DMS79 treated with DMSO at 0.1 percent for 48 hours (cell line): Measurements from ENCODE around the gene ZNF414.

Experiments used
- DNase-seq: peaks from one replicate; lab custom pipeline; 2025; lab: John Stamatoyannopoulos, UW

ZNF414 gene

GRCh38 chr19:8490395-8490760 is 23.6 kb downstream of the ZNF414 start:
- no peak for DNase-seq

GRCh38 chr19:8489561-8490394 is 24.2 kb downstream of the ZNF414 start:
- DNase-seq = peak; percentile 35

GRCh38 chr19:8488365-8488764 is 25.6 kb downstream of the ZNF414 start:
- no peak for DNase-seq

DNA sequence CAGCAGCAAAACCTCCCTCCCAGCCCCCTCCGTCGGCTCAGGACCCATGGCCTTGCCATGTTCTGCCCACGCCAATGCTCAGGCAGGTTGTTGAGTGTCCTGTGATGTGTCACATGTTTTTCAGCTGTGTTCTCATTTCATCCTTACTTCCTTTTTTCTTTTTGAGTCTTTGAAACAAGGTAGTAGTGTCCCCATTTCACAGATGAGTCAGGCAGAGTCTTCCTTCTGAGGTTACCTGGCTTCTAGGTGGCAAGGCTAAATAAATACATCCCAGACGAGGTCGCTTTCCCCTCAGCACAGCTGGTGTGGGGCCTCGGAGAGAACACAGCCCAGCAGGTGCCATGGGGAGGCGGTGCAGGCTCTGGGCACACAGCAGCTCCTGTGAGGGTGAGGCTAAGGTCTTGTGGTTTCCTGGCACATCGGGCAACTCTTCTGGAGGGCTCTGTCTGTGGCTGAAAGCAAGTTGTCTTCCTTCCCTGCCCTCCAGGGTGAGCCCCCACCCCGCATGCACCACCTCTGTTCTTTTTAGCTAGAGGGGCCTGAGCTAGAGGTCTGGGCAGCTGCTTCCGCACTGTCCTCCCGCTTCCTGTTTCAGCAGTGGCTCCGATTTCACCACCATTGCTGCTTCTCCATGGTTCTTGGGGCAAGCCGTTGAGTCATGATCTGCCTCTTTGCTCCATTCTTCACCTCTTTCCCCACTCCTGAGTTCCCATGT is 26.7 kb downstream of the ZNF414 start:
- no peak for DNase-seq

DNA sequence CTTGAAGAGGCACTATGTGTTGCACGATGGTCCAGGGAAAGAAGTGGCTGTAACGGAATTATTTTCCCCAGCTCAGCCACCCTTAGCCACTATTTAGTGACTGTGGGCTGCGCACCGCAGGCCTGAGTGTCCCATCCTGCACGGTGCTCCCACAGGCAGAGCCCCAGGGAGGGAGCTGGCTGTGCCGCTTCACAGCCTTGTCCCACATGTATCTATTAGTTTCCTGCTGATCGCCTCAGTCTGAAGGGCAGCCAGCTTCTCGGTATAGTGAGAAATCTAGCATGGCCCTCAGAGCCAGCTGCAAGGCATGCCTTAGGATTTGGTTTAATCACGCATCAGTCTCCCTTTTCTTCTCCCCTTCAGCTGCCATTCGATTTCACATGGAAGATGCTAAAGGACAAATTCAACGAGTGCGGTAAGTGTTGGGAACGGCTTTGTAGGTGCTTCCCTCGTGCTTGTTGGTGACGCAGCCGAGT is 27.3 kb downstream of the ZNF414 start:
- no peak for DNase-seq

DNA sequence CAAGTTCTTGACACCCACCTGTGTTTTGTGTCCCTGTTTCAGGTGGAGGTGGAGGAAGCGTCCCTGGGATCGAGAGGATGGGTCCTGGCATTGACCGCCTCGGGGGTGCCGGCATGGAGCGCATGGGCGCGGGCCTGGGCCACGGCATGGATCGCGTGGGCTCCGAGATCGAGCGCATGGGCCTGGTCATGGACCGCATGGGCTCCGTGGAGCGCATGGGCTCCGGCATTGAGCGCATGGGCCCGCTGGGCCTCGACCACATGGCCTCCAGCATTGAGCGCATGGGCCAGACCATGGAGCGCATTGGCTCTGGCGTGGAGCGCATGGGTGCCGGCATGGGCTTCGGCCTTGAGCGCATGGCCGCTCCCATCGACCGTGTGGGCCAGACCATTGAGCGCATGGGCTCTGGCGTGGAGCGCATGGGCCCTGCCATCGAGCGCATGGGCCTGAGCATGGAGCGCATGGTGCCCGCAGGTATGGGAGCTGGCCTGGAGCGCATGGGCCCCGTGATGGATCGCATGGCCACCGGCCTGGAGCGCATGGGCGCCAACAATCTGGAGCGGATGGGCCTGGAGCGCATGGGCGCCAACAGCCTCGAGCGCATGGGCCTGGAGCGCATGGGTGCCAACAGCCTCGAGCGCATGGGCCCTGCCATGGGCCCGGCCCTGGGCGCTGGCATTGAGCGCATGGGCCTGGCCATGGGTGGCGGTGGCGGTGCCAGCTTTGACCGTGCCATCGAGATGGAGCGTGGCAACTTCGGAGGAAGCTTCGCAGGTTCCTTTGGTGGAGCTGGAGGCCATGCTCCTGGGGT is 28.2 kb downstream of the ZNF414 start:
- no peak for DNase-seq

DNA sequence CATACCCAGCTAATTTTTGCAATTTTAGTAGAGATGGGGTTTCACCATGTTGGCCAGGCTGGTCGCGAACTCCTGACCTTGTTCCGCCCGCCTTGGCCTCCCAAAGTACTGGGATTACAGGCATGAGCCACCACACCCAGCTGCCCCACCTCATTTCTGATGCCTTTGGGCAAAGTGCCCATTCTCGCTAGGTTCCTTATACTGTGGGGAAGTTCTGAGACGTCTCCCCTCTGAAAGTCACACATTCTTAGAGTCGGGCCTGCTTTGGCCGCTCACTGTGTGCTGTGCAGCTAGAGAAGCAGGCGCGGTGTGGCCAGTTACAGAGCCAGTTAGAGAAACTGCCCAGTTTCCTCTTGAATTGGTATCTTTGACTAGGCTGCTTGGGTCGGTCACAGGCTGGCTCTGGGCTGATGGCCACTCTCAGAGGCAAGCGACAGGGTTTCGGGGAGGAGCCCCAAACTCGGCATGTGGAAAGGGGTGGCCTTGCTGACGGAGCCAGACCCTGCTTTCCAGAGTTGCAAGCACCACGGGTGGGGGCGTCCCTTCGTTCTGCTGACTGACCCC is 29.6 kb downstream of the ZNF414 start:
- DNase-seq = no peak

- DNase-seq = no peak
Observed at GRCh38 chr19:8483165-8483564, 30.8 kb downstream of the ZNF414 start.

GRCh38 chr19:8482696-8483095 is 31.3 kb downstream of the ZNF414 start:
- DNase-seq = no peak

GRCh38 chr19:8481616-8482015 is 32.4 kb downstream of the ZNF414 start:
- DNase-seq = no peak

- no peak for DNase-seq
Observed at GRCh38 chr19:8481201-8481600, 32.8 kb downstream of the ZNF414 start.

DNA sequence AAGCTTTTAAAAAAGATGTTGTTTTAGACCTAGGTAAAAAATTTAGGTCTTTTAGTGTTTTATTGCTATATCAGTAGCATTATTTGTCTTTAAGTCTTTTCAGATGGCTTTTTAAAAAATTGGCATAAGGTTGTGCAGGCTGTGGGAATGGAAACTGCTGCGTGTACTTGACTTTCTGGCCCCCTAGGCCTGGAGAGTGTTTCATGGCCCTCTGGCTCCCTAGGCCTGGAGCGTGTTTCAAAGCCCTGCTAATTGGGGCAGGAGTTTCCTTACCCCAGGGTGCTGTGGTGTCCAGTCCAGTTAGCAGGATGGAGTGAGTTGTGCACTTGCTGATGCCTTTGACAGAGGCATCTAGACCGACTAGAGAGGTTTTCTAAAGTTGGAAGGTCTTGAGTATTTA is 35.4 kb downstream of the ZNF414 start:
- no peak for DNase-seq

DNA sequence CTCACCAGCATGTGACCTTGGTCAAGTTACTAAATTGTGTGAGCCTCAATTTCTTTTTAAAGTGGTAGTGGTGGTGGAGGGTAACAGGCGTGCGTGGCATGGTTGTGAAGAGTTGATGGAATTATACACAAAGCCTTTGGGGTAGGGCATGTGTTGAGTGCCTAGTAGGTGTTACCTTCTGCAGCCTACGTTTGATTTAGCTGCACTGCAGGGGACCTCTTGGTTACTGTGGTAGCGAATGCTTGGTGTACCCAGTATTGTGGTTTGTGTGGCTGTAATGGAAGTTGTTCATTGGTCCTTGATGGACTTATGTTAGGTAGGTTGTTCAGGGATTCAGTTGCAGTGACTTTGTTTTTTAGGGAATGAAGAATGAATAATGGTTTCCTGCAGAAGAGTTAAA is 36.1 kb downstream of the ZNF414 start:
- DNase-seq = no peak

DNA sequence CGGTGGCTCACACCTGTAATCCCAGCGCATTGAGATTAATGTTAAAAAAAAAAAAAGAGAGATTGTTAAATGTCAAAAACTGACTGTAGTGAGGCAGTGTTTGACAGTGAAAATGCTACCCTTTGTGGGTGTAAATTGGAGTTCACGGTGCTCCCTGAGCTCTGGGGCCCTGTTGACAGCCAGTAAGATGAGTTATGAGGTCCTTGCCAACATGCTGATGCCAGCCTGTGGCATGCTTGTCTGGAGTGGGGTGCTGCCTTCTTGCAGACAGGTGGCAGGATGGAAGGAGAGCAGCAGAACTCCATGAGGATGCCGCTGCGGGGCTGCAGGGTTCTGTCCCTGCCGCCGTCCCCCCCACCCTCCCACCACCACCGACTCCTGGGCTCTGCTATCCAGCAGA is 37.4 kb downstream of the ZNF414 start:
- DNase-seq = no peak

DNA sequence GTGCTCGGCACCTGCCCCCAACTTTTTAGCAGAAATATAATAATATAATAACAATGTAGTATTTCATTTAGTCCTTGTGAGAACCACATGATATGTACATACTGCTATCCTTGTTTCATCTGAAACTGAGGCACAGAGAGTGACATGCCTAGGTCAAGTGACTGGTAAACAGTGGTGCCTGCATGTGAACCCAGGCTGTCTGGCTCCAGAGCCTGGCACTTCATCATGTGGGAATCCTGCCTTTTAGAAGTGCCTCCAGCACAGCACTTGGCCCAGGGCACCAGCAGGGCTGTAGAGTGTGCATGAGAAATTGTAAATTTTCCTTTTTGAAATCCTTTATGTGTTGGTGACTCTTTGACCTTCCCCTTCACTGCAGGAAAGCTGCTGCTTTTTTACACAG is 39.0 kb downstream of the ZNF414 start:
- DNase-seq = no peak

DNA sequence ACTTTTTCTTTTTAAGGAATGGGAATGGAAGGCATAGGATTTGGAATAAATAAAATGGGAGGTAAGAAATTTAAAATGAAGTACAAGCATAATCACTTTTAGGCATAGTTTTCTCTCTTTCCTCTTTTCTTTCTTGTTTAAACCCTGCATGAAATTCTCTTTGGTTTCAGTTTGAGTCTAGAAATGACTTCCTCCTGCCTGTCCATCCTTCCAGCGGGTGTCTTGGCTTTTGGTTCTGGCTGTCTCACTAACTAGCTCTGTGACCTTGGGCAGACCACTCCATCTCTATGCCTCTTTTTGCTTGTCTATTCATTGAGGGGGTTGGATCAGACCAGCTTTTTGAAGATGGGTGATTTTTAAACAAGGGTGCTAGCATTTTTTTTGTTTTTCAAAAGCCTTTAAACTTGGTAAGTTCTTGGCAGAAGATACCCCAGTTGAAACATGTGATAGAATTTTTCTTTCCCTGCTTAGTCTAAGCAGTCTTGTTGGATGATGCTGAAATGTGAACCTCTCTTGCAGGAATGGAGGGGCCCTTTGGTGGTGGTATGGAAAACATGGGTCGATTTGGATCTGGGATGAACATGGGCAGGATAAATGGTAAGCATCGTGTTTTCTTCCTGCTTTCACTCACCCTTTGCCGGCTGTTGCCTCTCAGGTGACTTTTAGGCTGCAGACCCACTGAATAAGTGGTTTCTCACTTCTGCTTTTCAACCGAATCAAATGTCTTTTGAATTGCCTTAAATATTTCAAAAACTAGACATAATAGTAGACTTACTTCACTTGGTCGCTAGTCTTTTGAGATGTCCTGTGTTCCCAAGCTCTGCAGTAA is 40.1 kb downstream of the ZNF414 start:
- no peak for DNase-seq

GRCh38 chr19:8469613-8470368 is 44.2 kb downstream of the ZNF414 start:
- DNase-seq = no peak

DNA sequence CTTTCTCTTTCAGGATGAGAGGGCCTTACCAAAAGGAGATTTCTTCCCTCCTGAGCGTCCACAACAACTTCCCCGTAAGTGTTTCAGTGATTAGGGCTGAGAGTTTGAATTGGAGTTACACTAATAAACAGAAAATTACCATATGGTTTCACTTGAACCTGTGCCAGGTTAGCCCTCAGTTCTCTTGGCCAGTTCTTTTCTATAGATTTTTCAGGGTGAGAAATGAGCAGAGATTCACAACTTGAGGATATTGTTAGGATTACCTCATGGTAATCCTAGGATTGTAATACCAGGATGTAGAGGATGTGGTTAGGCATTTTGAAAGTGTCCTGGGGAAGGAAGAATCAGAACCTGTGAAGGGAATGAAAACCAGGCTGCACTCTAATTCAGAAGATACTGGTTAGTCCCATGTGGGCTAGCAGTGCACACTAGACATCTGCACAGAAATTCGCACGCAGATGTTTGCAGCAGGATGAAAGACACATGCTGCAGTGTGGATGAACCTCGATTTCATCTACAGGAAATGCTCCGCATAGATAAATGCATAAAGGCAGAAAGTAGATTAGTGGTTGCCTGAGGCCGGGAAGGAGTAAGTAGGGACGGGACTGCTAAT is 45.1 kb downstream of the ZNF414 start:
- no peak for DNase-seq

DNA sequence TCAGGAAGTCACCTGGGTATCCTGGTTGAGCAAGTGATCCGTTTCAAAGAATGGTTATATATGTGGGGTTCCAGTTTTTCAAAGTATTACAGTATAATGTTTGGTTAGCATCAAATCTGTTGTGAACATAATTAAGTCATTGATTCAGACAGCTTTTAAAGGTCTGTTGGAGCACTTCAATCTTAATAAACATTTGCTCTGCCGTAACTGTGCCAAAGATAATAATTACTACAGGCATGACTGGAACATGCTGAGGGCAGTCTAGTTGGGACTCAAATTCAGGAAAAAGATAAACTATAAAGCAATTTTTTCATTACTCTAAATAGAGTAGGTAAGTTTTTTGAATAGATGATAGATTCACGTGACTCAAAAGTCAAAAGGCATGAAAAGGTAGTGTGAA is 45.8 kb downstream of the ZNF414 start:
- DNase-seq = no peak

DNA sequence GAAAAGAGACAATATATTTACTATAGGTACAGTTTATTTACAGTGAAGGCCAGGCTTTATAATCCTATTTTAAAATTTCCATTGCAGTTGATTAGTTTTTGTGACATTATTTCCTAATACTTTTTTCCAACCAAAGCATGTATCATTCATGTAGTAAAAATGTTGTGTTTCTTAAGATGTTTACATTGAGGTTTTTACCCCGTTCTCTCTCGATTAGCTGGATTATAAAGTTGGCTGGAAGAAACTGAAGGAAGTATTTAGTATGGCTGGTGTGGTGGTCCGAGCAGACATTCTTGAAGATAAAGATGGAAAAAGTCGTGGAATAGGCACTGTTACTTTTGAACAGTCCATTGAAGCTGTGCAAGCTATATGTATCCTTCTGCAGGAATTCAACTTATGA is 47.9 kb downstream of the ZNF414 start:
- no peak for DNase-seq
